ENCODE measurements around the gene TMEM164.

DNA sequence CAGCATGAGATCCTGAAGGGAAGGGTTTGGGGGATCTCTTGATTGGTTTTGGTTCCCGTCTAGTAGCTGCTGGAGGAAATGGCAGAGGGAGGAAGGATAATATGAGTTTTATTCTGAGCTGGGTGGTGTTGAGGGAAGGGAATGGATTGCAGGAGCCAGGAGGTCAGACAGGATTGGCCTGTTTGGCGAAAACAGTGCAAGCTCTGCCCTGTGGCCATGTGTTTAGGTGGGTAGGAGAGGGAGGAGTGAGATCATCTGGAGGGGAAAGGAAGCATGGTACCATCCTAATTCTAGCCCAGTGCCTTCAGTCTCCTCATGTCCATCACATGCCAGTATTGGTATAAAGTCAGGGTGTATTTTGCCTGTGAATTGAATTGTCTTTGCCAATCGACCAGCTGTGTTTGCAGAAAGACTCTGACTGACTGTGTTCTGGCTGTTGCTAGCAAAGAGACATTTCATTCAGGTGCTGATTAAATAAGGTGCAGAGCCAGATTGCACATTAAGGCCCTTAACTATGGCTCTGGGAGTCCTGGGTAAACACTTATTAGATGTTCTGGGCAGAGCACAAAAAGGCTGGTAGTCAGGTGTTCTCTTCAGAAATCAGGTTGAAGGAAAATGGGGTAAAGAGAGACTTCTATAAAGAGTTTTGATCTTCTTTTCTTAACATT lies 10.0 kb downstream of the TMEM164 start:
- TF ChIP-seq, protein P1, sequence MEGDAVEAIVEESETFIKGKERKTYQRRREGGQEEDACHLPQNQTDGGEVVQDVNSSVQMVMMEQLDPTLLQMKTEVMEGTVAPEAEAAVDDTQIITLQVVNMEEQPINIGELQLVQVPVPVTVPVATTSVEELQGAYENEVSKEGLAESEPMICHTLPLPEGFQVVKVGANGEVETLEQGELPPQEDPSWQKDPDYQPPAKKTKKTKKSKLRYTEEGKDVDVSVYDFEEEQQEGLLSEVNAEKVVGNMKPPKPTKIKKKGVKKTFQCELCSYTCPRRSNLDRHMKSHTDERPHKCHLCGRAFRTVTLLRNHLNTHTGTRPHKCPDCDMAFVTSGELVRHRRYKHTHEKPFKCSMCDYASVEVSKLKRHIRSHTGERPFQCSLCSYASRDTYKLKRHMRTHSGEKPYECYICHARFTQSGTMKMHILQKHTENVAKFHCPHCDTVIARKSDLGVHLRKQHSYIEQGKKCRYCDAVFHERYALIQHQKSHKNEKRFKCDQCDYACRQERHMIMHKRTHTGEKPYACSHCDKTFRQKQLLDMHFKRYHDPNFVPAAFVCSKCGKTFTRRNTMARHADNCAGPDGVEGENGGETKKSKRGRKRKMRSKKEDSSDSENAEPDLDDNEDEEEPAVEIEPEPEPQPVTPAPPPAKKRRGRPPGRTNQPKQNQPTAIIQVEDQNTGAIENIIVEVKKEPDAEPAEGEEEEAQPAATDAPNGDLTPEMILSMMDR (IDR thresholded peaks at IDR 0.05; ENCODE audit: low read length) = no peak
- TF ChIP-seq EZH2 (optimal IDR thresholded peaks at IDR 0.05; ENCODE audit: low read depth, low read length) = no peak

All from MM.1S (cell line).